ENCODE data around the gene PLEKHA6. TPM values are rescaled to one million over a fixed set of nuclear protein-coding genes. Genes with fewer than 3 reads are reported as not detected.

PLEKHA6 gene
- total RNA-seq, 1 experiment from 2014 or later, result 2.1 TPM

GRCh38 chr1:204268101-204268500, 91.6 kb downstream of the PLEKHA6 start:
- Mint-ChIP-seq H3K4me1 (peaks cover 0 to 4% of the 10 kb centered on the region in 2 experiments), H3K4me3 (no peak overlapping the region), H3K27ac (no peak overlapping the region), H3K36me3 (ENCODE audit: insufficient read depth in 1 of 3, low read depth in 3 of 3) (no peaks in the 10 kb centered on the region; a peak in 2 of 7 replicates), H3K27me3 (ENCODE audit: low read depth) (peaks cover under 1% of the 10 kb centered on the region), H3K9me3 (no peaks in the 10 kb centered on the region)
- no peaks in the 10 kb centered on the region for H3K27me3 ChIP-seq (ENCODE audit: insufficient read depth, low read length)
- no peak overlapping the region for H4K8ac ChIP-seq (replicated peaks; ENCODE audit: insufficient read length, low read depth, low read length)
- no peak overlapping the region for H2BK120ac ChIP-seq (ENCODE audit: low read depth, low read length, poor library complexity, severe bottlenecking)
- no peak overlapping the region for H2BK20ac ChIP-seq (ENCODE audit: low read depth, low read length, poor library complexity, severe bottlenecking)
- no peak overlapping the region for H3K27ac ChIP-seq (ENCODE audit: insufficient read length, low read depth, low read length)
- no peaks in the 10 kb centered on the region for H3K9me3 ChIP-seq (ENCODE audit: control insufficient read depth, low read depth, low read length)
- H3K14ac ChIP-seq (ENCODE audit: insufficient read depth, low read length), result no peak overlapping the region
- H2BK5ac ChIP-seq (ENCODE audit: insufficient read length, low read length), result no peak overlapping the region
- H3K4ac ChIP-seq (ENCODE audit: low read depth, low read length), result no peak overlapping the region
- H3K23ac ChIP-seq (ENCODE audit: insufficient read length, low read depth, low read length), result no peak overlapping the region
- no peaks in the 10 kb centered on the region for H3K23me2 ChIP-seq (ENCODE audit: insufficient read length, low read depth, low read length, poor library complexity, severe bottlenecking)
- H2AFZ ChIP-seq (ENCODE audit: low read length), result no peak overlapping the region
- no peaks in the 10 kb centered on the region for H3K4me1 ChIP-seq (ENCODE audit: insufficient read depth, low read length)
- H2BK15ac ChIP-seq (ENCODE audit: low read depth, low read length), result no peak overlapping the region
- H3T11ph ChIP-seq (ENCODE audit: low read length), result no peak overlapping the region
- no peak for TF ChIP-seq CTCF (conservative IDR thresholded peaks at IDR 0.05)
- no peak overlapping the region for H3K56ac ChIP-seq (ENCODE audit: insufficient read length, low read depth, low read length)
- peaks cover 2% of the 10 kb centered on the region for H4K20me1 ChIP-seq (ENCODE audit: control insufficient read depth, insufficient read depth, insufficient read length)
- no peaks in the 10 kb centered on the region for H3K79me2 ChIP-seq (ENCODE audit: insufficient read depth, low read length)
- no peak overlapping the region for H3K18ac ChIP-seq (ENCODE audit: insufficient read length, low read depth, low read length)
- no peak overlapping the region for H4K91ac ChIP-seq (ENCODE audit: insufficient read length, low read depth, low read length)
- no peak overlapping the region for H2AK5ac ChIP-seq (ENCODE audit: insufficient read length, low read length)
- H3K79me1 ChIP-seq (ENCODE audit: insufficient read depth, low read depth, low read length, poor library complexity, severe bottlenecking), result no peaks in the 10 kb centered on the region
- no CpG with 5 or more reads among the region's 9 CpGs for WGBS (ENCODE audit: extremely low coverage, insufficient read length, low lambda C conversion rate)
- DNase-seq, result no peak
- no peak overlapping the region for H4K5ac ChIP-seq (ENCODE audit: insufficient read length, low read depth, low read length)
- no peak overlapping the region for H3K4me2 ChIP-seq (ENCODE audit: insufficient read depth, insufficient read length, low read length)
- no peak overlapping the region for H3K9ac ChIP-seq (ENCODE audit: extremely low read depth, insufficient read length, low read length)
- no peak overlapping the region for H2BK12ac ChIP-seq (ENCODE audit: insufficient read length, low read depth, low read length)
